Ovary (tissue), 3 donors: ENCODE results near the gene ME3.

ENCODE experiments used
- EP300 ChIP-seq: sonication (generic); formaldehyde crosslinking; IDR thresholded peaks from one replicate; pipeline ENCODE4 v1.6.1; 2017; ENCODE audit warnings: antibody characterized with exemption
- TF ChIP-seq, protein P1 (sequence below), 3 donors: fragments of 450-650 bp in 2 of 3; fragments of 200-600 bp in 1 of 3; IDR thresholded peaks; one replicate each; pipeline versions ENCODE4 v1.5.1 to v1.8.0; 2016 to 2022; ENCODE audit warnings: antibody characterized with exemption in 3 of 3, mild to moderate bottlenecking in 1 of 3
- donor health status: DM: no; HTN: no; CAD: no.

DNA sequence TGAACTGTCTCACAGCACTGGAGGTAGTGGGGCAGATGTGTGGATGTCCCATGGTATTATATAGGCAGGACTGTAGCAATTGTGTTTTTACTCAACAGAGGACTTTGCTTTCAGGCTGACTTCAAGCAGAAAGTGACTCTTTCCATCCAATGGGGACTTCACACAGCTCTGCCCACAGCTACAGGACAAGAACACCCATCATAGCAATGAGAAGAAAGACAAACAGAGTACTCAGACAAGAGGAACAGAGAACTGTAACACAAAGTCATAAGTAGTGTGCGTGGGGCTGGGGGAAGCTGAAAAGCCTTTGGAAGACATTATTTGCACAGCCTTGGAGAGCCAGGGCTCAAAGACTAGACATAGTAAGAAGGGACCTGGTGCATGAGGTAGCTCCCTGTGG is 227.4 kb downstream of the ME3 start:
- TF ChIP-seq, protein P1, sequence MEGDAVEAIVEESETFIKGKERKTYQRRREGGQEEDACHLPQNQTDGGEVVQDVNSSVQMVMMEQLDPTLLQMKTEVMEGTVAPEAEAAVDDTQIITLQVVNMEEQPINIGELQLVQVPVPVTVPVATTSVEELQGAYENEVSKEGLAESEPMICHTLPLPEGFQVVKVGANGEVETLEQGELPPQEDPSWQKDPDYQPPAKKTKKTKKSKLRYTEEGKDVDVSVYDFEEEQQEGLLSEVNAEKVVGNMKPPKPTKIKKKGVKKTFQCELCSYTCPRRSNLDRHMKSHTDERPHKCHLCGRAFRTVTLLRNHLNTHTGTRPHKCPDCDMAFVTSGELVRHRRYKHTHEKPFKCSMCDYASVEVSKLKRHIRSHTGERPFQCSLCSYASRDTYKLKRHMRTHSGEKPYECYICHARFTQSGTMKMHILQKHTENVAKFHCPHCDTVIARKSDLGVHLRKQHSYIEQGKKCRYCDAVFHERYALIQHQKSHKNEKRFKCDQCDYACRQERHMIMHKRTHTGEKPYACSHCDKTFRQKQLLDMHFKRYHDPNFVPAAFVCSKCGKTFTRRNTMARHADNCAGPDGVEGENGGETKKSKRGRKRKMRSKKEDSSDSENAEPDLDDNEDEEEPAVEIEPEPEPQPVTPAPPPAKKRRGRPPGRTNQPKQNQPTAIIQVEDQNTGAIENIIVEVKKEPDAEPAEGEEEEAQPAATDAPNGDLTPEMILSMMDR (IDR thresholded peaks at IDR 0.05) = no peak
- TF ChIP-seq EP300 = no peak
